Stimulated activated CD8-positive, alpha-beta memory T cell treated with anti-CD3 and anti-CD28 coated beads, Interleukin-7, amount 100 ng/mL, for 24 hours (primary cell): ENCODE data around the gene C2CD4C.
"Not testable (repeated sequence)": the region's sequence is repeated elsewhere in the genome, so short reads cannot be mapped to it uniquely, and the experiment has no call there.

Source experiments
- DNase-seq: peaks from one replicate; pipeline ENCODE4 v3.0.0-alpha.2; 2020; ENCODE audit warnings: low read depth

C2CD4C gene

GRCh38 chr19:408902-409515 is at the start of gene C2CD4C:
C2CD4C (minus strand) TSS chr19:409147; CDS start chr19:408361, 786 bp downstream.
- DNase-seq: no peak

- DNase-seq: no peak
These were observed 49.4 kb upstream of the C2CD4C start for GRCh38 chr19:458091-459042.

- DNase-seq: no peak
These were observed 48.7 kb upstream of the C2CD4C start for GRCh38 chr19:457636-458035.

- no peak for DNase-seq
These were observed 47.7 kb upstream of the C2CD4C start for GRCh38 chr19:456547-457110.

- no peak for DNase-seq
These were observed 47.1 kb upstream of the C2CD4C start for GRCh38 chr19:455851-456546.

GRCh38 chr19:455031-455705 is 46.2 kb upstream of the C2CD4C start:
- no peak for DNase-seq

- no peak for DNase-seq
These were observed 44.7 kb upstream of the C2CD4C start for GRCh38 chr19:453606-454005.

- no peak for DNase-seq
These were observed 43.9 kb upstream of the C2CD4C start for GRCh38 chr19:452829-453228.

GRCh38 chr19:450912-451481 is 42.0 kb upstream of the C2CD4C start:
- not testable (repeated sequence) for DNase-seq

- no peak for DNase-seq
These were observed 41.0 kb upstream of the C2CD4C start for GRCh38 chr19:449916-450315.

- DNase-seq: no peak
These were observed 39.0 kb upstream of the C2CD4C start for GRCh38 chr19:447816-448560.

- no peak for DNase-seq
These were observed 38.1 kb upstream of the C2CD4C start for GRCh38 chr19:447064-447426.

- DNase-seq: no peak
These were observed 35.8 kb upstream of the C2CD4C start for GRCh38 chr19:444677-445210.

GRCh38 chr19:443005-443404 is 34.1 kb upstream of the C2CD4C start:
- DNase-seq: no peak

GRCh38 chr19:442085-442484 is 33.1 kb upstream of the C2CD4C start:
- no peak for DNase-seq

GRCh38 chr19:441213-441836 is 32.4 kb upstream of the C2CD4C start:
- DNase-seq: no peak

GRCh38 chr19:440391-441212 is 31.7 kb upstream of the C2CD4C start:
- DNase-seq: no peak

GRCh38 chr19:439167-439900 is 30.4 kb upstream of the C2CD4C start:
- no peak for DNase-seq
